ENCODE results near the gene BRD7.

BRD7 gene

GRCh38 chr16:50373345-50373701 is 4.5 kb upstream of the BRD7 start:
- H3K36me3 Mint-ChIP-seq = peaks cover 7% of the 10 kb centered on the region
- H3K4me1 Mint-ChIP-seq = peaks cover 19% of the 10 kb centered on the region
- DNase-seq (ENCODE audit: low spot score in 2 of 2) = no peak
- no peak overlapping the region for H3K4me3 Mint-ChIP-seq
- H3K27ac Mint-ChIP-seq = peak overlapping the region; percentile 20
- H3K9me3 Mint-ChIP-seq = no peaks in the 10 kb centered on the region
- no peak for ATAC-seq

GRCh38 chr16:50372611-50373344 is 4.0 kb upstream of the BRD7 start:
- peak overlapping the region; percentile 20 for H3K27ac Mint-ChIP-seq
- ATAC-seq = peak; percentile 4
- no peaks in the 10 kb centered on the region for H3K9me3 Mint-ChIP-seq
- no peak overlapping the region for H3K4me3 Mint-ChIP-seq
- DNase-seq (ENCODE audit: low spot score in 2 of 2) = peak in 1 of 2 donors; percentile 47
- peaks cover 25% of the 10 kb centered on the region for H3K4me1 Mint-ChIP-seq
- H3K36me3 Mint-ChIP-seq = peaks cover 10% of the 10 kb centered on the region

- no peak for ATAC-seq
- Mint-ChIP-seq H3K4me1 (peaks cover 31% of the 10 kb centered on the region), H3K36me3 (peaks cover 16% of the 10 kb centered on the region), H3K4me3 (no peak overlapping the region), H3K9me3 (no peaks in the 10 kb centered on the region), H3K27ac (no peak overlapping the region)
- DNase-seq (ENCODE audit: low spot score in 2 of 2) = peak in 1 of 2 donors; percentile 46
Measured at GRCh38 chr16:50371936-50372595, 3.3 kb upstream of the BRD7 start.

- no peak overlapping the region for H3K4me3 Mint-ChIP-seq
- DNase-seq (ENCODE audit: low spot score in 2 of 2) = peak in 1 of 2 donors; percentile 43
- peaks cover 23% of the 10 kb centered on the region for H3K36me3 Mint-ChIP-seq
- ATAC-seq = no peak
- no peaks in the 10 kb centered on the region for H3K9me3 Mint-ChIP-seq
- no peak overlapping the region for H3K27ac Mint-ChIP-seq
- H3K4me1 Mint-ChIP-seq = peaks cover 33% of the 10 kb centered on the region
Measured at GRCh38 chr16:50371036-50371716, 2.4 kb upstream of the BRD7 start.

GRCh38 chr16:50369133-50369804 is 481 bp upstream of the BRD7 start:
- H3K36me3 Mint-ChIP-seq = peaks cover 42% of the 10 kb centered on the region
- DNase-seq (ENCODE audit: low spot score in 2 of 2) (no peak), ATAC-seq (no peak)
- peaks cover 51% of the 10 kb centered on the region for H3K4me1 Mint-ChIP-seq
- no peaks in the 10 kb centered on the region for H3K9me3 Mint-ChIP-seq
- peak overlapping the region; percentile 92 for H3K27ac Mint-ChIP-seq
- peak overlapping the region; percentile 83 for H3K4me3 Mint-ChIP-seq

DNA sequence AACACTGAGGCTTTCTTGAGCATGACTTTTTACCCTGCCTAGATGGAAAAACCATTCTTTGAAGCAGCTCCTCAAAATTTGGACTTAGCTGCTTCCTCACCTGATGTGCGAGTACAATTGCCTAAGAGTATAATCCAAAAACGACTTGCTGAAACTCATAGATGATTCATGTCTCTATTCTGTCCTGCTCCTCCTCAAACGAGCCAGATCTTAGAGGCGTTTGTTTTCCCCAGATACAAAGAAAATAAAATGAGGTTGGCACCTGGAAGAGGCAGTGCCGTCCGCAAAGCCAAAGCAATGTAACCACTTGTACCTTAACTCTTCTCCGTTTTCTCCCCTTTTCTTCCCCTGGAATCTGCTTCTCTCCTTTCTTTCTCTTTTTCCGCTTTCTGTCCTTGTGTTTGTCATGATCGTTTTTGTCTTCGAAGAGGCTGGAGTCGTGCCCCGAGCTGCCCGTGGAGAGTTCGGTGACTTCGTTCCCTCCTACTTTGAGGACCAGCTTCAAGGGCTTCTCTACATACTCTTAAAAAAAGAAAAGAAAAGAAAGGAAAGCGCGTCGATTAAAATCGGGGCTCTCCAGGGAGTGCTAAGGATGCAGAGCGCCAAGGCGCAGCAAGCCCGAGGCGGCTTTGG is 895 bp downstream of the BRD7 start:
- DNase-seq (ENCODE audit: low spot score in 2 of 2) (no peak), ATAC-seq (no peak)
- peak overlapping the region; percentile 83 for H3K4me3 Mint-ChIP-seq
- peaks cover 49% of the 10 kb centered on the region for H3K4me1 Mint-ChIP-seq
- no peaks in the 10 kb centered on the region for H3K9me3 Mint-ChIP-seq
- H3K27ac Mint-ChIP-seq = peak overlapping the region; percentile 87
- H3K36me3 Mint-ChIP-seq = peaks cover 56% of the 10 kb centered on the region

DNA sequence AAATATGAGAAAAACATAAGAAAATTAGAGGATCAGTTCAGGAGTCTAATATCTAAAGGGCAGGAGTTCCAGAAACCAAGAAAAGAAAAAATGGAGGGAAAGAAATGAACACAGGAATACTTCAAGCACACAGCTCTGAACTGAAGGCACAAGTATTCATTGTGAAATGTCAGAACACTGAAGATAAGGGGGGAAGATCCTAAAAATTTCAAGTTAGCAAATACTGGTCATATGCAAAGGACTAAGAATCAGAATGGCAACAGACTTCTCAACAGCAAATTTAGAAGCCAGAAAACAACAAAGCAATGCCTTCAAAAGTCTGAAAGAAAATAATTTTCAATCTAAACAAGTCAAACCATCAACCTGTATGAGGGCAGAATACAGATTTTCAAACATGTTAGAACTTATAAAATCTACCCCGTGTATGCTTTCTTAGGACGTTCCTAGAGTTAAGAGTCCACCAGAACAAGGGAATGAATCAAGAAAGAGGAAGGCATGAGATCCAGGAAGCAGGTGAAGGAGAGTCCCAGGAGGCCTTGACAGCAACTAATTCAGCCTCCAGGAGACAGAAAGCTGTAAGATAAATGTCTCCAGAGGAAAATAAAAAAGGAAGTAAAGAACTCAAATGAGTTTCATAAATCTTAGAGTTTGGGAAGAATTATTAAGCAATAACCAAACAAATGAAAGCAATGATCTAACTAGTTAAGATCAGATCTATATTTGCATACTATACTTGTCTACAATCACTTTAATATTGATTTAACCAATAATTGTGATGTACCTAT is 2.8 kb downstream of the BRD7 start:
- DNase-seq (ENCODE audit: low spot score in 2 of 2) = no peak
- Mint-ChIP-seq H3K4me1 (peaks cover 62% of the 10 kb centered on the region), H3K9me3 (no peaks in the 10 kb centered on the region), H3K4me3 (peak overlapping the region; percentile 9), H3K27ac (no peak overlapping the region), H3K36me3 (peaks cover 73% of the 10 kb centered on the region)
- ATAC-seq = no peak

- ATAC-seq (no peak), DNase-seq (ENCODE audit: low spot score in 2 of 2) (no peak)
- Mint-ChIP-seq H3K4me3 (no peak overlapping the region), H3K36me3 (peaks cover 88% of the 10 kb centered on the region), H3K4me1 (peaks cover 60% of the 10 kb centered on the region), H3K27ac (peak overlapping the region; percentile 30), H3K9me3 (no peaks in the 10 kb centered on the region)
Measured at GRCh38 chr16:50363656-50364055, 5.1 kb downstream of the BRD7 start.

DNA sequence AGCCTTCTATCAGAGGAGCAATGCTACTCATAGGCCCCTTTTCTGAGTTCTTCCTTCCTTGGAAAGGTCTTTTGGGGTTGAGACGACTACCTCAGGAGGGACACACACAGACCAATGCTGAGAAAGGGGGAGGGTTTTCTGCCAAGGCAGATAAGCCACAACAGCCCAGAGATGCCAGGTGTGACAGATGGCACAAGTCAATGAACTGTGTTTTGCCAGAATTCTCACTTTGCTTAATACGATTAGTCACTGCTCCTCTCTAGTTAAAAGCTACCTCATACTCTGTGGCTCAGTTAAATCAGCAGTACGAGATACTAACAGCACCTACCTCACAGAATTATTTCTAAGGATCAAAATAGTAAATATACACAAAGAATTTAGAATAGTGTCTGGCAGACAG is 8.0 kb downstream of the BRD7 start:
- no peak for DNase-seq (ENCODE audit: low spot score in 2 of 2)
- H3K9me3 Mint-ChIP-seq = no peaks in the 10 kb centered on the region
- H3K36me3 Mint-ChIP-seq = peaks cover 77% of the 10 kb centered on the region
- H3K27ac Mint-ChIP-seq = peak overlapping the region; percentile 20
- ATAC-seq = peak; percentile 50
- peaks cover 42% of the 10 kb centered on the region for H3K4me1 Mint-ChIP-seq
- H3K4me3 Mint-ChIP-seq = no peak overlapping the region

DNA sequence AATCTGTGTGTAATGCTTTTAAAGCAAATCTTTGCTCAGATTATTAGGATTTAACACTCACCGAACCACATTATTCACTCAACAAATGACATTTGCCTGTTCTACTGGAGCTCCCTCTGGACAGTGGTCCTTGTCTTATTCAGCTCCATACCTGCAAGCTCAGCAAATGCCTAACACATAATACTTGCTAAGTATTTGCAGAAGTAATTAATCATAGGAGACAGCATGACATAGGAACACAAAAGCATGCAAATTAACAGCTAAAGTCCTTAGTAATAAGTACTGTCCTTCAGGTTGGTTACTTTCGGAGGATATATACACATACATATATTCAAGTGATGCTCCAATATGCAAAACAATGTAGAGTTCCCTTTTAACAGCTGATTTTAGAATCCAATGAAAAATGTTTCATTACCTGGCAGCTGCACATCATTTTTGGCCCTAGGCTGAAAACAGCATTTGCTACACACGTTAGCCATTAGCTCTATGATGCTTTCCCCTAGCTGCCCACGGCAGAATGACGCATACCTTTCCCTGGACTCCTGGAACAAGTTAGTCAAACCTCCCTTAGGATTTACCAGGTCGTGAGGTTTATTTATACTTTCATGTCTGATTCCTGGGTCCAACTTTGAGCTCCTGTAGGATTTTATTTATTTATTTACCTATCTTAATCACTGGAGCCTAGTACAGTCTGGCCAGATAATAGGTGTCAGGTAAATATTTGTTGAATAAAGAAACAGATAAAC is 8.6 kb downstream of the BRD7 start:
- Mint-ChIP-seq H3K9me3 (no peaks in the 10 kb centered on the region), H3K4me3 (no peak overlapping the region), H3K27ac (peak overlapping the region; percentile 57), H3K36me3 (peaks cover 72% of the 10 kb centered on the region), H3K4me1 (peaks cover 42% of the 10 kb centered on the region)
- no peak for DNase-seq (ENCODE audit: low spot score in 2 of 2)
- no peak for ATAC-seq

- no peak for ATAC-seq
- H3K36me3 Mint-ChIP-seq = peaks cover 72% of the 10 kb centered on the region
- H3K27ac Mint-ChIP-seq = peak overlapping the region; percentile 57
- H3K4me3 Mint-ChIP-seq = no peak overlapping the region
- DNase-seq (ENCODE audit: low spot score in 2 of 2) = no peak
- no peaks in the 10 kb centered on the region for H3K9me3 Mint-ChIP-seq
- H3K4me1 Mint-ChIP-seq = peaks cover 38% of the 10 kb centered on the region
Measured at GRCh38 chr16:50359626-50360025, 9.2 kb downstream of the BRD7 start.

DNA sequence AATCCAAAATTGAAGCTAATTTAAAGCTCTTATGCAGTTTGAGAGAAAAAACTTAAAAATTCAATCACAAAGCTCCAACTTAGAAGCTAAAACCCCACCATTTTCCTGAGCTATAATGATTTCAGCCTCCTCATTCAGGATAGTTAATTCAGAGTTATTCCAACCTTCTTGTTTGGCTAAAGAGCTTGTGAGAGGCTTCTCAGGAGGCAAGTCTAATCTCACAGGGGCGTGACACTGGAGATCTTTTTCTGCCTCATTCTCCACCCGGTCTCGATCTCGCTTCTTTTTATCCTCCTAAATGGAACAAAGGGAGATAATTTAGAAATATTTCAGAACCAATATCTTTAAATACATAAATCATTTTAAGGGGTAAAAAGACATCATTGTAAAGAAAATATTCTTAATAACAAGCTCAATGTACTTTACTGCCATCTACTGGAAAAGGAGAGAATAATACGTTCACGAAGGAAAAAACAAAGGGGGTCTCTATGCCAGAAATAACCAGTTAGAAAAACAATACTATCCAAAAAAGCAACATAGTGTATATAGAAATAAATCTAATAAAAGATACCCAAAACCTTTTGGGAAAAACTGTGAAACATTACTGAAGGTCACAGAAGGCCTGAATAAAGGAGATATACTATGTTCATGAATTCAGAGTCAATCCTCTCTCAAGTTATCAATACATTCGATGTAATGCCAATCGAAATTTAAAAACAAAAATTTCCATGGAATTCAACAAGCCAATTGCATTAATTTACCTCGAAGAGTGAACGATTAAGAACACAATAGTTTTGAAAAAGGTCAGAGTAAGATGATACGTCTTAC is 13.9 kb downstream of the BRD7 start:
- Mint-ChIP-seq H3K36me3 (peaks cover 73% of the 10 kb centered on the region), H3K4me3 (no peak overlapping the region), H3K27ac (peak overlapping the region; percentile 64), H3K9me3 (no peaks in the 10 kb centered on the region), H3K4me1 (peaks cover 18% of the 10 kb centered on the region)
- DNase-seq (ENCODE audit: low spot score in 2 of 2) (no peak), ATAC-seq (no peak)

DNA sequence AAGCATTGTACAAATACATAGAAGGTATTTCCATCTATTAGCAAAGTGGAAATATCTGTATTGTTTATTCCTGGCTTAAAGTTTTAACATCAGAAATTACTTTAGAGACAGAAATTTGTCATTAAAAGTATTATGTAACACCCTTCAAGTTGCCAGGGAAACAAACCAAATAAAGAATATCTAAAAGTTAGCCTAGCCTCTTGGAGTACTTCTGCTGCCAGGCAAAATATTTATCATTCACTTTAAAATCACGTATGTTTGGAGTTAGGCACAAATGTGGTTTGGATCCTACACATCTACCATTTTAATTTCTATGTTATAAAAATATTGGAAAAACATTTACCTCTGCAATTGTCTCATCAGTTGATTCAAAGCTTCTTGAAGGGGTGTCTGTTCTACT is 14.7 kb downstream of the BRD7 start:
- ATAC-seq = no peak
- H3K4me1 Mint-ChIP-seq = peaks cover 12% of the 10 kb centered on the region

More for the DNA sequence above, 14.7 kb downstream of the BRD7 start:
- Mint-ChIP-seq H3K9me3 (no peaks in the 10 kb centered on the region), H3K36me3 (peaks cover 73% of the 10 kb centered on the region), H3K4me3 (no peak overlapping the region), H3K27ac (no peak overlapping the region)
- no peak for DNase-seq (ENCODE audit: low spot score in 2 of 2)
